Endothelial cell of umbilical vein (primary cell): ENCODE results near the gene ANKS1A.

Experiments used
- CTCF ChIP-seq, 2 donors: IDR thresholded peaks; 1 replicate in 1 of 2; 2 replicates in 1 of 2; pipeline ENCODE4 v1.5.1; 2011; ENCODE audit warnings: low read length in 2 of 2, mild to moderate bottlenecking in 2 of 2, moderate library complexity in 2 of 2, control low read depth in 1 of 2, inconsistent platforms in 1 of 2, low read depth in 1 of 2; ENCODE audit not compliant: insufficient read depth in 1 of 2; ENCODE audit errors: extremely low read depth in 1 of 2
- JUN ChIP-seq: IDR thresholded peaks from 2 replicates; pipeline ENCODE4 v1.6.1; 2011; ENCODE audit warnings: borderline replicate concordance, low read depth; ENCODE audit not compliant: insufficient read length, insufficient read depth
- MAX ChIP-seq: IDR thresholded peaks from 2 replicates; pipeline ENCODE4 v1.6.1; 2011; ENCODE audit not compliant: insufficient read depth, insufficient read length
- MYC ChIP-seq: IDR thresholded peaks from one replicate; pipeline ENCODE4 v1.6.1; 2011; ENCODE audit warnings: mild to moderate bottlenecking, low read depth, low read length
- POLR2A ChIP-seq: IDR thresholded peaks from 2 replicates; pipeline ENCODE4 v1.6.1; 2012; ENCODE audit warnings: low read depth, mild to moderate bottlenecking, control low read depth, low read length
- POLR2AphosphoS5 ChIP-seq: IDR thresholded peaks from 2 replicates; pipeline ENCODE4 v1.6.1; 2012; ENCODE audit warnings: low read depth, mild to moderate bottlenecking, control low read depth, low read length, moderate library complexity; ENCODE audit not compliant: insufficient read depth

- TF ChIP-seq CTCF (IDR thresholded peaks at IDR 0.05; ENCODE audit: extremely low read depth in 1 of 2, insufficient read depth in 1 of 2, low read depth in 1 of 2, low read length in 2 of 2) (no peak), MYC (no peak), POLR2A (no peak), POLR2AphosphoS5 (no peak), JUN (no peak), MAX (no peak)
Measured at GRCh38 chr6:35058865-35059522, 169.9 kb downstream of the ANKS1A start.
